Measurements from ENCODE around the gene CSRNP3.

Gene CSRNP3

DNA sequence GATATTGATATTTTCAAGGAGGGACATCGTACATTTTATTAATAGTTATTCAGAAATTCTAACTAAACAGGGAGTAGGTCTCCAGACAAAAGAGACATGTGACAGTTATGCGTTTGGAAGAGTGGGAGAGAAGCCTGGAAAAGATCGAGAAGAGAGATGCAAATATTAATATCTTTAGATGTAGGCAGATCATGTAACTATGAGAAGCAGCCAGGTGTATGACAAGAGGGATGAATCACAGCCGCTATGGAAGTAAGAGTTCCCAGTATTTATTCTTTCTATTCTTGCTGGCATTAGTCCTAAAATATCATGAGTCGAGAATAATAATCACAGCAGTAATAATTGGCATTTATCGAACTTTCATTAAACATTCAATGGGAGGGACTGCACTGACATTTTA is 140.2 kb downstream of the CSRNP3 start:
- no peak for DNase-seq (ENCODE audit: extremely low spot score)
- ChIA-PET CTCF (no interaction called here), POLR2A (no interaction called here)
- TF ChIP-seq, protein P1, sequence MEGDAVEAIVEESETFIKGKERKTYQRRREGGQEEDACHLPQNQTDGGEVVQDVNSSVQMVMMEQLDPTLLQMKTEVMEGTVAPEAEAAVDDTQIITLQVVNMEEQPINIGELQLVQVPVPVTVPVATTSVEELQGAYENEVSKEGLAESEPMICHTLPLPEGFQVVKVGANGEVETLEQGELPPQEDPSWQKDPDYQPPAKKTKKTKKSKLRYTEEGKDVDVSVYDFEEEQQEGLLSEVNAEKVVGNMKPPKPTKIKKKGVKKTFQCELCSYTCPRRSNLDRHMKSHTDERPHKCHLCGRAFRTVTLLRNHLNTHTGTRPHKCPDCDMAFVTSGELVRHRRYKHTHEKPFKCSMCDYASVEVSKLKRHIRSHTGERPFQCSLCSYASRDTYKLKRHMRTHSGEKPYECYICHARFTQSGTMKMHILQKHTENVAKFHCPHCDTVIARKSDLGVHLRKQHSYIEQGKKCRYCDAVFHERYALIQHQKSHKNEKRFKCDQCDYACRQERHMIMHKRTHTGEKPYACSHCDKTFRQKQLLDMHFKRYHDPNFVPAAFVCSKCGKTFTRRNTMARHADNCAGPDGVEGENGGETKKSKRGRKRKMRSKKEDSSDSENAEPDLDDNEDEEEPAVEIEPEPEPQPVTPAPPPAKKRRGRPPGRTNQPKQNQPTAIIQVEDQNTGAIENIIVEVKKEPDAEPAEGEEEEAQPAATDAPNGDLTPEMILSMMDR (IDR thresholded peaks at IDR 0.05; ENCODE audit: control extremely low read depth, extremely low read depth, low read depth, missing control alignments) = no peak

DNA sequence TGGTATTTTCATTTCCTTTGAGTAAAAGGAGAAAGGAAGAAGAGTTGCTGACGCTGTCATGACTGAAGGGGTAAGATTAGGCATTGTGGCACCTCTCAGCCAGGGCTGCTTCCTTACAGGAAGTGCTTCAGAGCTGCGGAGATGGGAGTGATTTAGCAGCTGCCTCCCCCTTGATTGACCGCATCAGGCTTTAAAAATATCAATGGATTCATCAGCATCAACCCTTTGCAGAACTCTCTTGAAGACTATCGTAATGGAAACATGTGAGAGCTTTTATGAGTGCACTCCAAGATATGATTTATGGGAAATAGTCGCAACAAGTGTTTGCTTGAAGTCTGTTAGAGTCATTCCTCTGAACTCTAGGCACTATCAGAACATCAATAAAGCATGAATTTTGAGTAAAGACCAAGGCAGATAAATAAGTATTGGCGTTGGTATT is 141.1 kb downstream of the CSRNP3 start:
- no peak for DNase-seq (ENCODE audit: extremely low spot score)
- ChIA-PET POLR2A (no interaction called here), CTCF (no interaction called here)
- TF ChIP-seq, protein P1 (IDR thresholded peaks at IDR 0.05; ENCODE audit: control extremely low read depth, extremely low read depth, low read depth, missing control alignments) = no peak

DNA sequence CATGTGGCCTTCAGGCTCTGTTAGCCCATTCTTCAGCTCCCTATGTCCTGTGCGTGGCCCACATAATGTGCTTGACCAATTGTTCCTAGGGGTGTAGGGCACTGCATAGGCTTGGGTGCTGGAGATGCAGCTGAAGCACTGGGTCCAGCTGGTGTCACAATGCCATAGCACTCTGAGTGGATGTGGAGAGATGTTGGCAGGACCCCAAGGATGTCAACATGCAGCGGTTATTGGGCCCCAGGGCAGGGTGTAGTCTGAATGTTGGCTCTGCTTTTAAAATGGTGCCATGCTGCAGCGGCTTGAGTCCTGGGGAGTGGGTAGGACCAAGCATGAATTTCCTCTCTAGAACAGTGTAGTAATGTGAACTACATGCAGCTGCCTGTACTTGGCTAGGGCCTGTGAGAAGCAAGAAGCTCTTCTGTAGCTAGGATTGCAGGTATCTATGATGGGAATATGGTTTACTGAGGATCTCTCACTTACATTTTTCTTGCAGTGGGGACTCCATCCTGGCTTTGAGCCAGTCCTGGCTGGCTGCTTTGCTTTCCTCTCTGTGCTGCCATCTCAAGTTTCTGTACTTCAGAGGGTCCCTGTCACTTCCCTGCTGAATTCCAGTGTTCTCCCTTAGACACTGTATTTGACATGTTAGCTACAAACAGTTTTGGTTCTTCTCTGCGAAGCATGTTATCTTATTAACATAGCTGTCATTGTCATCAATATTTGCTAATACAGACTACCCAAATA is 148.4 kb downstream of the CSRNP3 start:
- no peak for DNase-seq (ENCODE audit: extremely low spot score)
- CTCF ChIA-PET = interaction anchor here (1.1 to 2.2 kb wide), 2 partner anchors 9 to 12 kb away, joined by 4 to 9 read pairs; no protein-coding TSS in a partner anchor
- TF ChIP-seq, protein P1 (IDR thresholded peaks at IDR 0.05; ENCODE audit: control extremely low read depth, extremely low read depth, low read depth, missing control alignments) = no peak
- POLR2A ChIA-PET = no interaction called here

DNA sequence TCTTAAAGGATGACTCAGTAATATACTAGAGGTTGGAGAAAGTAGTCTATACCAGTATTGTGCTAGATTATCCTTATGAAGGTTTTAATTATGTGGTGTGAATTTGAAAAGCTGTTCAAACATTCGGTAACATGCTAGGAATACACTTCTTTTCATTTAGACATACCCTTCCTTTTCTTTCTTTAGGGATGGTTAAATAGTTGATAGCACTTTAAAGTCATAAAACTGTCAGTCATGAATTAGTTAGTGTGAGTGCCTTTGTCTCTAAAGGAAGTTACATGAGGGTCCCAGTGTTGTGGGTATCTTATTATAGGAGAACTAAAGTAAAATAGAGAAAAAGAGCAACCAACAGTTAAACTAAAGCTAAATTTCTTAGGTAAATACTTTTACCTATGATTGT is 149.3 kb downstream of the CSRNP3 start:
- POLR2A ChIA-PET = no interaction called here
- CTCF ChIA-PET = interaction anchor here (1.1 to 2.2 kb wide), 2 partner anchors 8 to 13 kb away, joined by 4 to 9 read pairs; no protein-coding TSS in a partner anchor

DNA sequence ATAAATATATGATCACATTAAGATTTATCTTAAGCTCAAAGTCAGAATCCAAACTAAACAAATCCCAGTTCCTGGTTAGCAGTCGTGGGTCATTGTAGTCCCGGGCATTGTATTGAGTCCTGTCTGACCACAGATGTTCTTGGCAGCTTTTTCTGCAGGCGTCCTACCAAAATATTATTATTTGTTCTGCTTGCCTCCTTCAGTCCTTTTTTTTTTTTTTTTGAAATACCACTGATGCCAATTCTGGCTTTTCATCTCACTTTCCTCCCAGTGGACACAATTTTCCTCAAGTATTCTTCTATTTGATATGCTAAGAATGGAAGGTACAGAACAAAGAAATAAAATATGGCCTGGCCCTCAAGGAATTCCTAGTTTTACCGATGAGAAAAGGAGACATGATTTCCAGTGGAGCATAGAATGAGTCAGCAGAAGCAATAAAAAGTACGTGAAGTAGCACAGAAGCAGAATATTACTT is 151.6 kb downstream of the CSRNP3 start:
- POLR2A ChIA-PET = no interaction called here
- DNase-seq (ENCODE audit: extremely low spot score) = no peak
- CTCF ChIA-PET = no interaction called here
- TF ChIP-seq, protein P1 (IDR thresholded peaks at IDR 0.05; ENCODE audit: control extremely low read depth, extremely low read depth, low read depth, missing control alignments) = no peak

More for the DNA sequence above, 149.3 kb downstream of the CSRNP3 start:
- no peak for DNase-seq (ENCODE audit: extremely low spot score)
- TF ChIP-seq, protein P1 (IDR thresholded peaks at IDR 0.05; ENCODE audit: control extremely low read depth, extremely low read depth, low read depth, missing control alignments) = no peak

DNA sequence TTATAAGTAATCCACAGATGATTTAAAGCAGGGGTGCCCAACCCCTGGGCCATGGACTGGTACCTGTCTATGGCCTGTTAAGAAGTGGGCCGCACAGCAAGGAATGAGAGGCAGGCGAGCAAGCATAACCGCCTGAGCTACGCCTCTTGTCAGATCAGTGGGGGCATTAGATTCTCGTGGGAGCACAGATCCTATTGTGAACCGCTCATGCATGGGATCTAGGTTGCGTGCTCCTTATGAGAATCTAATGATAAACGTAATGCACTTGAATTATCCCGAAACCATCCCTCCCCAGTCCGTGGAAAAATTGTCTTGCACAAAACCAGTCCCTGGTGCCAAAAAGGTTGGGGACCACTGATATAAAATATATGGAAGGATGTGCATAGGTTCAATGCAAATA is 153.7 kb downstream of the CSRNP3 start:
- POLR2A ChIA-PET = no interaction called here
- CTCF ChIA-PET = interaction anchor here (1.0 to 1.6 kb wide), 2 partner anchors 10 to 17 kb away, joined by 3 to 4 read pairs; no protein-coding TSS in a partner anchor
- TF ChIP-seq, protein P1 (IDR thresholded peaks at IDR 0.05; ENCODE audit: control extremely low read depth, extremely low read depth, low read depth, missing control alignments) = no peak
- no peak for DNase-seq (ENCODE audit: extremely low spot score)

Data from GM10248 (cell line).